Stimulated activated CD4-positive, alpha-beta T cell treated with anti-CD3 and anti-CD28 coated beads, Interleukin-12 subunit alpha, Interleukin-12 subunit beta, amount 100 ng/mL, for 24 hours (primary cell): ENCODE measurements around the gene PDCD1.

ENCODE experiments used
- DNase-seq, 2 experiments: peaks; one replicate each; pipeline ENCODE4 v3.0.0-alpha.2; 2020; ENCODE audit warnings: low read depth in 2 of 2

Gene PDCD1

DNA sequence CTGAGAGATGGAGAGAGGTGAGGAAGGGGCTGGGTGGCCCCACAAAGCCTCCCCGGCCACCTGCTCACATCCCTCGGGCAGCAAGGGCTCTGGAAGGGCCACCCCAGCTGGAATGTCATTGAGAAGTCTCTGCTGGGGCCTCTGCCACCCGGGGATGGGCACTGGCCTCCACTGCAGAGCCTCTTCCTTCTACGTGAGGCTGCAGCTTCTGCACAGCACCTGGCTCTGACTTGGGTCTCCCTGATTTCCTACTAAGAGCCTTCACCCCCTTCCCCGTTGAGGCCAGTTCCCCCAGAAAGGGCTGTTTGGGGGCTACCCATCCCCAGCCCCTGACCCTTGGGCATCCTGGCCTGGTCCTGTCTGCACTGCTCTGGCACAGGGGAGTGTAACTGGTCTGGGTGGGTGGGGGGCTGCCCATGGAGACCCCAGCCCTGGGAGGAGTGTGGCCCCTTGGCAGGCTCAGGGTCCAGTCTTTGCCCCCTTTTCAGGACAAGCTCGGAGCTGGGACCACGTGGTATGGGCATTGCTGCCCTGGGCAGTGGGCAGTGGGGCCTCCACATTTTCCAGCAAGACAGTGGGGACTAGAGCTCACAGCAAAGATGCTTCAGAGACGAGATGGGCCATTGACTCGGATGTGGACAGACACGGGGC is 5.6 kb downstream of the PDCD1 start:
- no peak for DNase-seq

DNA sequence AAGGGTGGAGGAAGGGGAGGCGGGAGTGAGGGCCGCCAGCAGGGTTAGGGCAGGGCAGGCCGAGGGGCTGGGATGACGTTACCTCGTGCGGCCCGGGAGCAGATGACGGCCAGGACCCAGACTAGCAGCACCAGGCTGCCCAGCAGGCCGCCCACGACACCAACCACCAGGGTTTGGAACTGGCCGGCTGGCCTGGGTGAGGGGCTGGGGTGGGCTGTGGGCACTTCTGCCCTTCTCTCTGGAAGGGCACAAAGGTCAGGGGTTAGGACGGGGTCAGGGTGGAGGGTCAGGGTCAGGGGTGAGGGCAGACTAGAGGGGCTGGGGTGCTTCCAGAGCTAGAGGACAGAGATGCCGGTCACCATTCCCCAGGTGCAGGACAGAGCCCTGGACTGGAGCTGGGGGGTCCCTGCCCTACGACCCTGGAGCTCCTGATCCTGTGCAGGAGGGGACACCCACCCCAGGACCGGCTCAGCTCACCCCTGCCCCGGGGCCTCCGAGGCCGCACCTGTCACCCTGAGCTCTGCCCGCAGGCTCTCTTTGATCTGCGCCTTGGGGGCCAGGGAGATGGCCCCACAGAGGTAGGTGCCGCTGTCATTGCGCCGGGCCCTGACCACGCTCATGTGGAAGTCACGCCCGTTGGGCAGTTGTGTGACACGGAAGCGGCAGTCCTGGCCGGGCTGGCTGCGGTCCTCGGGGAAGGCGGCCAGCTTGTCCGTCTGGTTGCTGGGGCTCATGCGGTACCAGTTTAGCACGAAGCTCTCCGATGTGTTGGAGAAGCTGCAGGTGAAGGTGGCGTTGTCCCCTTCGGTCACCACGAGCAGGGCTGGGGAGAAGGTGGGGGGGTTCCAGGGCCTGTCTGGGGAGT is 6.3 kb downstream of the PDCD1 start:
- DNase-seq = no peak

DNA sequence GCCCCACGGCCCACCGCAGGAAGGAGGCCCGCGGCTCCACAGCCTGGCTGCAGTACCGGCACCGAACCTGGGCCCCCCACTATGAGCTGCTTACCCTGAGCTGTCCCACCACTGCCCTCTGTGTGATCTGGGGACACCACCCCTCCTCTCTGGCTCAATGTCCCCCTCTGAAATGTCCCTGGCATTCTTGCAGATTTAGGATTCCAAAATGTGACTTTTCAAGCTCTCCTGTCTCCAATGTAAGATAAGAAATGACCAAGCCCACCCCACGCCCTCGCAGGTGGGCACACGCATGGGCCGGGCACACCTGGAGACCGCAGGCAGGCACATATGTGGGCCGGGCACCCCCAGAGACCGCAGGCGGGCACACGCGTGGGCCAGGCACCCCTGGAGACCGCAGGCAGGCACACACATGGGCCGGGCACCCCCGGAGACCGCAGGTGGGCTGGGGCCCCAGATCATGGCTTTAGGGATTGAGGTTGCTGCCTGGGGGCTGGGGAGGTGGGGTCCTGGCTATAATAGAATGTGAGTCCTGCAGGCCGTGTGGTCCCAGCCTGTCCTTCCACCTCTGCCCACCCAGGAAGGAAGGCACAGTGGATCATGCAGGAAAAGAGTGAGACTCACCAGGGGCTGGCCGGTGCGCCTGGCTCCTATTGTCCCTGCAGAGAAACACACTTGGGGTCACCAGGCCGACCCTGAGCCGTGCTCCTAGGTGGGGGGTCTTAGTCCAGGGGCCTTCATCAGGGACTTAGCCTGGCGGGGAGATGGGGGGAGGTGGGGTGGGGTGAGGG is 7.2 kb downstream of the PDCD1 start:
- no peak for DNase-seq

DNA sequence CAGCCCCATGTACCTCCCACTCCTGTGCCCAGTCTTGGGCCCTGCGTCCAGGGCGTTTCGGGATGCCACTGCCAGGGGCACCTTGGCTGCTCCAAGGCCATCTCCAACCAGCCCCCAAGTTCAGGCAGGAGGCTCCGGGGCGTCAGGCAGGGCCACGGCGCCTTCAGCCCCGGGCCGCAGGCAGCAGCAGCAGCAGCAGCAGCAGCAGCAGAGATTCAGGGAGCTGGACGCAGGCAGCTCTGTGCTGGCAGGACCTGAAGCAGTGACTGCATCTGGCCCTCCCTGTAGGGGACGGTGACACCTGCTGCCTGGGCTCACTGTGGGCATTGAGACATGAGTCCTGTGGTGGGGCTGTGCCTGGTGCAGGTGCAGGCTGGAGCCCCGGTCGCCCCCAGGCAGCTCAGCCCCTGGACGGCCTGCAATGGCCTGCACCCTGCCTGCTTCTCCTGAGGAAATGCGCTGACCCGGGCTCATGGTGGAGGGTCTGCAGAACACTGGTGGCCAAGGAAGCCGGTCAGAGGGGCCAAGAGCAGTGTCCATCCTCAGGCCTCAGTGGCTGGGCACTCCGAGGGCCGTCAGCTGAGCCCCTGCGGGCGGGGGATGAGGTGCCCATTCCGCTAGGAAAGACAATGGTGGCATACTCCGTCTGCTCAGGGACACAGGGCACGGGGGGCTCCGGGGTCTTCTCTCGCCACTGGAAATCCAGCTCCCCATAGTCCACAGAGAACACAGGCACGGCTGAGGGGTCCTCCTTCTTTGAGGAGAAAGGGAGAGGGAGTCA is 8.0 kb downstream of the PDCD1 start:
- no peak for DNase-seq

DNA sequence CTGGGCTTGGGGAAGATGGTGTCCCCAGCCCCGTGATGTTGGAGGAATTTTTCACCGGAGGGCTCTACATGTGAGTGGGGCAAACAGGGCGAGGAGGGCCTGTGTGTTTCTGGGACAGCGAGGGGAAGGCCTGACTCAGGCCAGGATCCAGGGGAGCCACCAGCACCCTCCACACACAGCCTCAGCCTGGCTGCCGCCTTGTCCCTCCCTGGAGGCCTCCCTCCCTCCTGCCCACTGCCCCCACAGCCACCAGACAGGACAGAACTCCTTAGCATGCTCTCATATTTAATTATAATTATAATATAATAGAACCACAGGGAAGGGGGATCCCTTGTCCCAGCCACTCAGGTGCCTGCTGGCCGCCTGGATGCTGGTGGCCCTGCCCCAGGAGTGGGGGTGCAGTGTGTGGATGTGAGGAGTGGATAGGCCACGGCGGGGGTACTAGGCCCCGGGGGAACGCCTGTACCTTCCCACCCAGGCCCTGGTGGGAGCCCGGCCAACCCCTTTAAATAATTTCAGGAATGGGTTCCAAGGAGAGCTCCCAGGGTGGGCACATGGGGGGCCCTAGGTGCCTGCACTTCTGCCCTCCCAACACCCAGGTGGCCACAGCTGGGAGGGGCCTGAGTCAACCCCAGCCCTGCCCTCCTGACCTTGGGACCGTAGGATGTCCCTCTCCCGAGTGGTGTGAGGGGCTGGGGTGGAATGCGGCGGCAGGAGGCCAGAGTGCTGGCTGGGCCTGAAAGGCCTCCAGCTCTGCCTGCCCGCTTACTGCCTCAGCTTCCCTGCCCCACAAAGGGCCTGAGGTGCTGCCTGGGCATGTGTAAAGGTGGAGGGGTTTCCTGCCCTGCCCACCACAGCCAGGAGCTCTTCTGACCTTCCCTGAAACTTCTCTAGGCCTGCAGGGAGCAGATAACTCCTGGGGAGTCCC is 8.8 kb downstream of the PDCD1 start:
- DNase-seq = no peak

DNA sequence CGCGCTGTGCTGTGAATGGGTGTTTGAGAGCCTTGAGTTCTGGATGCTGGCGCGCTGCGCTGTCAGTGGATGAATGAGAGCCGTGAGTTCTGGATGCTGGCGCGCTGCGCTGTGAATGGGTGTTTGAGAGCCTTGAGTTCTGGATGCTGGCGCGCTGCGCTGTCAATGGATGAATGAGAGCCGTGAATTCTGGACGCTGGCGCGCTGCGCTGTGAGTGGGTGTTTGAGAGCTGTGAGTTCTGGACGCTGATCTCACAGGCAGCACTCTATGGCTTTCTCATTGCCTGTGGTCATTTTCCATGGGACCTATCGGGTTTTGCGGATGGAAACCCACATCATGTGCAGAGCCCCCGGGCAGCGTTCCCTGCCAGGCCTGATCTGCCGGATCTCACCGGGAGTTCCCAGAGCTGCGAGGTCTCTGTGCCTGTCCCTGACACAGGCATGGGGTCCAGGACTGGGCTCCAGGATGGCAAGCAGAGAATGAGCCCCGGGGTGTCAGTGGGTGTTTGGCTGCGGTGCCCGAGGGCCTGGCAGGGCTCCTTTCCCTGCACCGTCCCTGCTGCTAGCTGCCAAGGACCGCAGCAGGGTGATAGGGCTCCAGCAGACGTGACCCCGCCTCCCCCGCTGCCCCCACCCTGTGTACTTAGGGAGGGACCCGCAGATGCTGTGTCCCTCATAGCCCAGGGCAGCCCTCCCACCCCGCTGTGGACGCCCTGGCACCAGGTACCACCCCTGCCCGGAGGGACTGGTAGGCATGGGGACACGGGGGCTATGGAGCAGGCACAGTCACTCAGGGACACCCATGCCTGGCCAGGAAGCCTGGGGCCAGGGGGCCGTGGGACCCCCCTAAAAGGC is 9.7 kb downstream of the PDCD1 start:
- no peak for DNase-seq

DNA sequence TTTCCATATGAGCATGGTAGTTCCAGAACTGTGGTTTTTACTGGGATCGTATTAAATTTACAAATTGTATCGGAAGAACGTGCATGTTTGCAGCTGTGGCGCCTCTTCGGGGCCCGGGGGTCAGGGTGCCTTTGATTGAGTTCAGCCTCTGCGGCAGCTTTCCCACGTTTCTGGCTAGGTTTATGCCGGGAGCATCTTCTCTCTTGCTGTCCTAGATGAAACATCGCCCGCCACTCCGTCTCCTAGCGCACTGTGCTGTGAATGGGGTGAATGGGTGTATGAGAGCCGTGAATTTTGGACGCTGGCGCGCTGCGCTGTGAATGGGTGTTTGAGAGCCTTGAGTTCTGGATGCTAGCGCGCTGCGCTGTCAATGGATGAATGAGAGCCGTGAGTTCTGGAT is 12.3 kb downstream of the PDCD1 start:
- no peak for DNase-seq

DNA sequence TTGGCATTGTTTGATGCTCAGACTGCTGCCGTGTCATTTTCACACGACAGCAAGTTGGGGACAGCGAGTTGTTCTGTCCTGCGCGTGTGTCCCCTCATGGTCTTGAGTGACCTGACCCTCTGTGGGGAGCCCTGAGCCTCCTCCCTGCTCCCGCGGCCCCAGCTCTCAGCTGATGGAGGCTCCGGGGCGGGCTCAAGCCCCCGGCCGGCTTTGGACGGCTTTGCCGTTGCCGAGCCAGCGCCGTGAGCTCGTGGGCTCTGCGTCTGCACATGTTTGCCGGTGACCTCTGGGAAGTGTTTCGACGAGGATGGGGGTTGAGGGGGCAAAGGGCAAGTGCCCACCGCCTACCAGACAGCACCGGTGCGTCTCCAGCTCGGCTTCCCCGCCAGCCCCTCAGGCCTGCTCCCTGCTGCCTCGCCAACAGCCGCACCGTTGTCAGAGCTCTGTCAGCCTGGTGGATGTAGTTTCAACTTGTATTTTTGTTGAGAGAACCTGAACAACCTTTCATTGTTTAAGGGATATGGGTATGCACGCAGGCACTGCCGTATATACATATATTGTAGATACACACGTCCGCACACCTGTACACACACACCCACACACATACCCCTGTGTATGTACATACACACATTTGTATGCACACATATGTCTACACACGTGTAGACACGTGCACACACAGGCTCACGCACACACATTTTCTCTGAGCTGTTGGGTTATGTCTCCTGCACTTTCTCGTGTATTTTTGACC is 13.7 kb downstream of the PDCD1 start:
- no peak for DNase-seq

DNA sequence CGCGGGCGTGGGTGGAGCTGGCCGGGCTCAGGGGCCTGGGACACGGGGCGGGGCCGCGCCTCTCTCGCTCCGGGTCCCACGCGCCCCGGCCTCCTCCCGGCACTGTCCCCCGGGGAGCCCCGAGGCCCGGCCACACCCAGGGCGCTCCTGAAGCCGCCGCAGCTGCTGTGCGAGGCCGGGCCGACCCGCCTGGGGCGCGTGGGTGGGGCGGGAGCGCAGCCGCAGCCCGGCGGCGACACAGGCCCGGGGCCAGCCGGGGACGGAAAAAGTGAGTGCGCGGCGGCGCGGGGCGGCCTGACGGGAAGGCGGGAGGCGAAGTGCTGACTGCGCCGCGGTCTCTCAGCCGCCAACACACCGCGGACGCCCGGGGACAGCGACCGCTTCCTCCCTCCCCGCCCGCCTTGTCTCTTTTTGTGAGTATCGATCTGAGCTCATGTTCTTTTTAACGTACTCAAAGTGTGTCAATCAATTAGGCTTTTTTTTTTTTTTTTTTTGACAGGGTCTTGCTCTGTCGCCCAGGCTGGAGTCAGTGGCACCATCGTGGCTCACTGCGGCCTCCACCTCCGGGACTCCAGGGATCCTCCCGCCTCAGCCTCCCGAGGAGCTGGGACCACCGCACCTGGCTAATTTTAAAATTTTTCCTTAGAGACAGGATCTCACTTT is 14.5 kb downstream of the PDCD1 start:
- peak; percentile 72 to 87 for DNase-seq

DNA sequence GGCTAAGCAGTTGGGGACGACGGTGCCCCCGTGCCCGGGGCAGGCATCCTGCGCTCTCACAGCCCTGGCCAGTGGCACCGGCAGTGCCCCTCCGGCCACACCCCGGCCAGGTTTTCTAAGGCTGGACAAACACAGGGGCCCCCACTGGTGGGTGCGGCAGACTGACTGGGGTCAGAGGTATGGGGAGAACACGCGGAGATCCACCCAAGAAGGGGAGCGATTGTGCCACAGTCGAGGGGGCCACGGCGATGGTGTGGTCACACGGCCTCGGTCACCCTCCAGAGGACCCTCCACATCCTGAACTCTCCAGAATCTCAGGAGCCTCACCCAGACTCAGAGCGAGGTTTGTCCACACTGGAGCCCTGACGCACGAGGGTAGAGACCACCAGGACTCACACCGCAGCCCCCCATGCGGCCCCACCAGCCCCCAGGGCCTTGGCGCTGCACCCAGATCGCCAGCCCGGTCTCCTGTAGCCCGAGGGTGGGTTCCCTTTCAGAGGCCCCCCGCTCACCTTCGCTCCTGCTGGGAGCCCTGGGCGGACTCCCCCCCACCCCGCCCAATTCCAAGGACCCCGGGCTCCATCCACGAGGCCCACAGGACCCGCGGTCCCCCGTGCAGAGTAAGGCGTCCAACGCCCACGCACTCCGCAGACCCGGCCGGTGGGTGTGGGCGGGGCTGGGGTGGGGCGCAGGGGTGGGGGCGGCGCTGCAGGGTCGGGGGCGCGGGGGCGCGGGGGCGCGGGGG is 15.2 kb downstream of the PDCD1 start:
- DNase-seq = no peak

DNA sequence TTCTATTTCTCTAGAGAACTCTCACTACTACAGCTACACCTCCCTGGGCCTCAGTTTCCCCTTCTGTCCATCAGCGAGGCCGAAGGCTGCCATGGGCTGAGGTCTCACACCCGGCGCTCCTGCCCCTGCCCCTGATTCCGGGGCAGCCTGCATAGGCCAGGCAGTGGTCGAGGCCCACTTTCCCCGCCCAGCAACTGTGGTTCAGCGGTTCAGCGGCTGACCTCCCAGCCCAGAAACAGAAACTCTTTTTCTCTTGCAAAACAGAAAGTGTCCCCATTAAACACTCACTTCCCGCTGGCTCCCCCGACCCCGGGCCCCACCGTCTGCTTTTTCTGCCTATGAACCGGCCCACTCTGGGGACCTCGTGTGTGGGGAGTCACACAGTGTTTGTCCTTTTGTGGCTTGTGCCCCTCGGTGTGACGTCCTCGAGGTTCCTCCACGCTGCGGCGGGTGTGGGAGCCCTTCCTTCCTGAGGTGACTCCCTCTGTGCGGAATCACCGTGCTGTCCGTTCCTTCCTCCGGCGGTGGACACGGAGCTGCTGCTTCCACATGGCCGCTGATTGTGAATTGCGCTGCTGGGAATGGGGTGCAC is 16.0 kb downstream of the PDCD1 start:
- DNase-seq = no peak

DNA sequence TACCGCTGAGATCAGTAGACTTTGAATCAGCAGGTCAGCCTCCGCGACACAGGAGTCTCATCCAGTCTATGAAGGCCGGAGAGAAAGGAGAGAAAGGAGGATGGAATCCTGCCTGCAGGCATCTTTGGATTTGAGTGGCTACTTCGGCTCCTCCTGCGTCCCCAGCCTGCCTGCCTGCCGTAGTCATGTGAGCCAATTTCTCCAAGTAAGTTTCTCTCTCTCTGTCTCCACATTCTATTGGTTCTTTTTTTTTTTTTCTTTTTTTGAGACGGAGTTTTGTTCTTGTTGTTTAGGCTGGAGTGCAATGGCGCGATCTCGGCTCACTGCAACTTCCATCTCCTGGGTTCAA is 16.7 kb downstream of the PDCD1 start:
- DNase-seq = no peak

DNA sequence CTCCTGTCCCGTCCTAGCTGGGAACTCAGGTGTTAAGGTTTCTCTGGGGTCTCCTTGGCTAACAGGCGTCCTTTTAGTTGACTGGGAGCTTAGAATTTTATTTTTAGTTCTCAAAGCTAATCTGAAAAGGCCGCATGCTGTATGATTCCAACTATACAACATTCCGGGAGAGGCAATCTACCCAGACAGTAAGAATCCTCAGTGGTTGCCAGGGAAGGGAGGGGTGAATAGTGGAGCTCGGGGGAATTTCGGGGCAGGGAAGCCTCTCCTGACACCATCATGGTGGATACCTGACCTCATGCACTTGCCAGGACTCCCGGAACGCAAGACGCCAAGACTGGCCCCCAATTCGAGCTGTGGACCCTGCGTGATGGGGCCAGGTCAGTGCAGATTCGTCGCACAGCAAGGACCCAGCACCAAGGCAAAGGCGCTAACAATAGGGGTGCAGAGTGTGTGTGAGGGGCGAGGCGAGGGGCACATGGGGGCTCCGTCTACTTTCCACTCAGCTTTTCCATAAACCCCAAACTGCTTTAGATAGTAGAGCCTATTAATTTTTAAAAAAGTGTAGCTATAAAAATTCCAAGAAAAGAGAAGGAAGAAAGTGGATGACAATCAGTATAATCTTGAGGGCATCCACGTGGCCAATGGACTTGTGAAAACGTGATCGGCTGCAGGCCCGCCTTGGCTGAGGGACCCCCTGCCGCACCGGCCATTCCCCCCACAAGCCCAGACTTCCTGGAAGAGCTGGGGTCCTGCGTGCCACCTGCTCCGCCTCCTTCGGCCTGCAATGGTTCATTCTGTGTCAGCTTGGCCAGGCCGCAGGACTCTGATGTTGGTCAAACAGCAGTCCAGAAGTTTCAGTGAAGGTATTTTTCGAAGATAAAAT is 17.3 kb downstream of the PDCD1 start:
- DNase-seq = no peak

DNA sequence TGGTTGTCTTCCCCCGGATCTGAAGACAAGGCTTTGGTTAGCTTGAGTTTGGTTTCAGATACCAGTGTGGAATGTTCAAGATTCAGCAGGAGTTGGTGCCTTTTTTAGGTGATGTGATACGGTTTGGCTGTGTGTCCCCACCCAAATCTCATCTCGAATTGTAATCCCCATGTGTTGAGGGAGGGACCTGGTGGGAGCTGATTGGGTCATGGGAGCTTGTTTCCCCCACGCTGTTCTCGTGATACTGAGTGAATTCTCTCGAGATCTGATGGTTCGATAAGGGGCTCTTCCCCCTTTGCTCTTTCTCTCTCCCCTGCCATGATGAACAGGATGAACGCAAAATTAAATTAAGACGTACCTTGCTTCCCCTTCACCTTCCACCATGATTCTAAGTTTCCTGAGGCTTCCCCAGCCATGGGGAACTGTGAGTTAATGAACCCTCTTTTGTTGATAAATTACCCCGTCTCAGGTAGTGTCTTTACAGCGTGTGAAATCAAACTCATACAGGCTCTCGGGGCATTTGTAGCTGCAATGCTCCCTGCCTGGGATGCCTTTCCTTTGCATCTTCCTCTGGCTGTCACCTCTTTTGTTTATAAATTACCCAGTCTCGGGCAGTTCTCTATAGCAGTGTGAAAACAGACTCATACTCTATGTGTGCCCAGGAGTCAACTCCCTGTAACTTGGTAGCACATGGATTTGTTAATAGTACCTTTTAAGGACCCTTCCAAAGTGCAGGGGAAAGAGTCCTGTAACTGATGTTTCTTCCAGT is 21.3 kb downstream of the PDCD1 start:
- no peak for DNase-seq

DNA sequence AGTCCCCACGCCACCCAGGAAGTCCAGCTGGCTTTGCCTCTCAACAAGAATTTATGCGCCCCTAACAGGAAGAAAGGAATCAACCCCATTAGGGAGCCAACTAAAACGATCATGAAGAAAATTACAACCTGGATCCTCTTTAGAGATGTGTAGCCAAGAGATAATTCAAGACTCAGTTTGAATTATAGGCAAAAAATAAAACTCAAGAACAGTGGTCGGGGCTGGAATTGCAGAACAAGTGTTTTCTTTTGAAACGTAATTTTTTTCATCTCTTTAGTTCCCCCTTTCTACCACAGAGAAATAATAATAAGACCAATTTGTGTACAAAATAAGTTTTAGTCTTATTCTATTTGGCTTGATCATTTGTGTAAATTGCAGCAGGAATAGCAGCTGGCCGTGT is 22.4 kb downstream of the PDCD1 start:
- DNase-seq = no peak

DNA sequence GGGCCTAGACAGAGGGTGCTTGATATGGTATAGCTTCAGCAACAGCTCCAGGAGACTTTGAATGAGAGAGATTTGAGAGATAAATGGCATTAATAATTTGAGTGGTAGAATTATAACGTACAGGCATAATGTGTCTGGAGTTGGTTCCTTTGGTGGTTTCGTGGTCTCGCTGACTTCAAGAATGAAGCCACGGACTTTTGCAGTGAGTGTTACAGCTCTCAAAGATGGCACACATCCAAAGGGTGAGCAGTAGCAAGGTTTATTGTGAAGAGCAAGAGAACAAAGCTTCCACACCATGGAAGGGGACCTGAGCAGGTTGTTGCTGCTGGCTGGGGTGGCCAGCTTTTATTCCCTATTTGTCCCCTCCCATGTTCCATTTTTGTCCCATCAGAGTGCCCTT is 23.1 kb downstream of the PDCD1 start:
- DNase-seq = no peak
